Memory B cell (primary cell): ENCODE results near the gene LAMB2.
A peak's percentile ranks its signal among the peaks of the same experiment; 100 is the strongest.

Experiments used
- ATAC-seq: fragments of 150-1000 bp; cut with Tn5 transposase; 2 replicates; pipeline ENCODE4 v1.10.0; 2021; ENCODE audit warnings: low read depth, mild to moderate bottlenecking, moderate library complexity
- DNase-seq, 2 donors: peaks; one replicate each; pipeline ENCODE4 v3.0.0; 2022; ENCODE audit warnings: low spot score in 2 of 2
- H3K27ac Mint-ChIP-seq: one replicate; pipeline ENCODE4 v1.8.0; 2022; ENCODE audit warnings: mild to moderate bottlenecking, moderate library complexity, mixed read lengths
- H3K27me3 Mint-ChIP-seq: one replicate; pipeline ENCODE4 v1.8.0; 2022; ENCODE audit warnings: mixed read lengths
- H3K36me3 Mint-ChIP-seq: one replicate; pipeline ENCODE4 v1.8.0; 2022; ENCODE audit warnings: mild to moderate bottlenecking, mixed read lengths
- H3K4me1 Mint-ChIP-seq: one replicate; pipeline ENCODE4 v1.8.0; 2022; ENCODE audit warnings: mixed read lengths
- H3K4me3 Mint-ChIP-seq: one replicate; pipeline ENCODE4 v1.8.0; 2022; ENCODE audit warnings: mild to moderate bottlenecking, moderate library complexity, mixed read lengths
- H3K9me3 Mint-ChIP-seq: one replicate; pipeline ENCODE4 v1.8.0; 2022; ENCODE audit warnings: mixed read lengths

Gene LAMB2

GRCh38 chr3:49135499-49135898, 2.6 kb upstream of the LAMB2 start:
- Mint-ChIP-seq H3K4me3 (no peak overlapping the region), H3K27me3 (peaks cover 25% of the 10 kb centered on the region), H3K36me3 (no peaks in the 10 kb centered on the region), H3K27ac (no peak overlapping the region), H3K4me1 (peaks cover 2% of the 10 kb centered on the region), H3K9me3 (no peaks in the 10 kb centered on the region)
- no peak for DNase-seq
- no peak for ATAC-seq

GRCh38 chr3:49134471-49135265, 1.8 kb upstream of the LAMB2 start:
- H3K36me3 Mint-ChIP-seq = no peaks in the 10 kb centered on the region
- H3K27me3 Mint-ChIP-seq = peaks cover 25% of the 10 kb centered on the region
- H3K27ac Mint-ChIP-seq = no peak overlapping the region
- no peaks in the 10 kb centered on the region for H3K9me3 Mint-ChIP-seq
- DNase-seq (no peak), ATAC-seq (no peak)
- peaks cover 2% of the 10 kb centered on the region for H3K4me1 Mint-ChIP-seq
- no peak overlapping the region for H3K4me3 Mint-ChIP-seq

- Mint-ChIP-seq H3K36me3 (no peaks in the 10 kb centered on the region), H3K27me3 (peaks cover 28% of the 10 kb centered on the region), H3K9me3 (no peaks in the 10 kb centered on the region), H3K4me3 (peak overlapping the region; percentile 30), H3K4me1 (peaks cover 6% of the 10 kb centered on the region), H3K27ac (no peak overlapping the region)
- DNase-seq (no peak), ATAC-seq (no peak)
Measured at GRCh38 chr3:49133226-49133951, 539 bp upstream of the LAMB2 start.

- Mint-ChIP-seq H3K27ac (no peak overlapping the region), H3K4me1 (peaks cover 6% of the 10 kb centered on the region), H3K4me3 (no peak overlapping the region), H3K36me3 (no peaks in the 10 kb centered on the region), H3K27me3 (peaks cover 23% of the 10 kb centered on the region), H3K9me3 (no peaks in the 10 kb centered on the region)
- ATAC-seq (no peak), DNase-seq (no peak)
Measured at GRCh38 chr3:49132073-49132436, 795 bp downstream of the LAMB2 start.

- peaks cover 23% of the 10 kb centered on the region for H3K27me3 Mint-ChIP-seq
- no peak overlapping the region for H3K4me3 Mint-ChIP-seq
- ATAC-seq (no peak), DNase-seq (no peak)
- H3K27ac Mint-ChIP-seq = no peak overlapping the region
- no peaks in the 10 kb centered on the region for H3K36me3 Mint-ChIP-seq
- peaks cover 6% of the 10 kb centered on the region for H3K4me1 Mint-ChIP-seq
- no peaks in the 10 kb centered on the region for H3K9me3 Mint-ChIP-seq
Measured at GRCh38 chr3:49131576-49131975, 1.3 kb downstream of the LAMB2 start.

GRCh38 chr3:49131040-49131439, 1.8 kb downstream of the LAMB2 start:
- H3K9me3 Mint-ChIP-seq = no peaks in the 10 kb centered on the region
- no peaks in the 10 kb centered on the region for H3K36me3 Mint-ChIP-seq
- H3K4me1 Mint-ChIP-seq = peaks cover 6% of the 10 kb centered on the region
- ATAC-seq = no peak
- no peak overlapping the region for H3K4me3 Mint-ChIP-seq
- no peak for DNase-seq
- peaks cover 22% of the 10 kb centered on the region for H3K27me3 Mint-ChIP-seq
- H3K27ac Mint-ChIP-seq = no peak overlapping the region

- H3K27me3 Mint-ChIP-seq = peaks cover 4% of the 10 kb centered on the region
- ATAC-seq (no peak), DNase-seq (no peak)
- H3K4me3 Mint-ChIP-seq = no peak overlapping the region
- no peak overlapping the region for H3K27ac Mint-ChIP-seq
- no peaks in the 10 kb centered on the region for H3K9me3 Mint-ChIP-seq
- no peaks in the 10 kb centered on the region for H3K36me3 Mint-ChIP-seq
- H3K4me1 Mint-ChIP-seq = peaks cover 4% of the 10 kb centered on the region
Measured at GRCh38 chr3:49124991-49125670, 7.7 kb downstream of the LAMB2 start.

- peaks cover 4% of the 10 kb centered on the region for H3K4me1 Mint-ChIP-seq
- peaks cover under 1% of the 10 kb centered on the region for H3K27me3 Mint-ChIP-seq
- no peaks in the 10 kb centered on the region for H3K36me3 Mint-ChIP-seq
- H3K9me3 Mint-ChIP-seq = no peaks in the 10 kb centered on the region
- DNase-seq (no peak), ATAC-seq (no peak)
- H3K27ac Mint-ChIP-seq = no peak overlapping the region
- H3K4me3 Mint-ChIP-seq = no peak overlapping the region
Measured at GRCh38 chr3:49124203-49124602, 8.6 kb downstream of the LAMB2 start.

GRCh38 chr3:49123687-49124086, 9.2 kb downstream of the LAMB2 start:
- Mint-ChIP-seq H3K36me3 (no peaks in the 10 kb centered on the region), H3K27ac (no peak overlapping the region), H3K27me3 (no peaks in the 10 kb centered on the region), H3K4me3 (no peak overlapping the region), H3K9me3 (no peaks in the 10 kb centered on the region), H3K4me1 (peaks cover 4% of the 10 kb centered on the region)
- DNase-seq (no peak), ATAC-seq (no peak)

GRCh38 chr3:49122886-49123545, 9.8 kb downstream of the LAMB2 start:
- DNase-seq = no peak
- Mint-ChIP-seq H3K9me3 (no peaks in the 10 kb centered on the region), H3K27me3 (no peaks in the 10 kb centered on the region), H3K36me3 (no peaks in the 10 kb centered on the region), H3K4me3 (peak overlapping the region; percentile 27), H3K4me1 (peaks cover 4% of the 10 kb centered on the region), H3K27ac (no peak overlapping the region)
- no peak for ATAC-seq

- peak overlapping the region; percentile 83 for H3K4me3 Mint-ChIP-seq
- peaks cover 4% of the 10 kb centered on the region for H3K4me1 Mint-ChIP-seq
- DNase-seq (no peak), ATAC-seq (no peak)
- no peak overlapping the region for H3K27ac Mint-ChIP-seq
- H3K36me3 Mint-ChIP-seq = peaks cover 4% of the 10 kb centered on the region
- no peaks in the 10 kb centered on the region for H3K9me3 Mint-ChIP-seq
- no peaks in the 10 kb centered on the region for H3K27me3 Mint-ChIP-seq
Measured at GRCh38 chr3:49122451-49122850, 10.4 kb downstream of the LAMB2 start.

GRCh38 chr3:49122022-49122421, 10.8 kb downstream of the LAMB2 start:
- Mint-ChIP-seq H3K27ac (peak overlapping the region; percentile 84), H3K36me3 (peaks cover 6% of the 10 kb centered on the region), H3K4me1 (peaks cover 4% of the 10 kb centered on the region), H3K4me3 (peak overlapping the region; percentile 83), H3K27me3 (no peaks in the 10 kb centered on the region), H3K9me3 (no peaks in the 10 kb centered on the region)
- no peak for ATAC-seq
- DNase-seq = no peak

GRCh38 chr3:49121132-49121736, 11.6 kb downstream of the LAMB2 start:
- ATAC-seq (no peak), DNase-seq (no peak)
- Mint-ChIP-seq H3K27ac (peak overlapping the region; percentile 84), H3K36me3 (peaks cover 9% of the 10 kb centered on the region), H3K9me3 (no peaks in the 10 kb centered on the region), H3K27me3 (no peaks in the 10 kb centered on the region), H3K4me3 (peak overlapping the region; percentile 83), H3K4me1 (peaks cover 4% of the 10 kb centered on the region)
